Activated T-helper 1 cell treated with Interleukin-2 at 50 U/mL for 16 hours (primary cell): ENCODE data around the gene ENOSF1.
"Not testable (repeated sequence)": the region's sequence is repeated elsewhere in the genome, so short reads cannot be mapped to it uniquely, and the experiment has no call there.

Experiments
- DNase-seq: peaks from one replicate; pipeline ENCODE4 v3.0.0-alpha.2; 2020; ENCODE audit warnings: low read depth

The ENOSF1 gene

GRCh38 chr18:706405-706804 is 6.0 kb downstream of the ENOSF1 start:
- no peak for DNase-seq

GRCh38 chr18:703213-703967 is 9.0 kb downstream of the ENOSF1 start:
- DNase-seq, result no peak

- DNase-seq, result no peak
Observed at GRCh38 chr18:697800-698199, 14.6 kb downstream of the ENOSF1 start.

GRCh38 chr18:697012-697411 is 15.4 kb downstream of the ENOSF1 start:
- no peak for DNase-seq

- DNase-seq, result no peak
Observed at GRCh38 chr18:693466-694187, 18.8 kb downstream of the ENOSF1 start.

GRCh38 chr18:692824-693223 is 19.6 kb downstream of the ENOSF1 start:
- DNase-seq, result no peak

GRCh38 chr18:688323-688722 is 24.1 kb downstream of the ENOSF1 start:
- DNase-seq, result no peak

- DNase-seq, result no peak
Observed at GRCh38 chr18:686339-687111, 25.9 kb downstream of the ENOSF1 start.

GRCh38 chr18:685438-685837 is 27.0 kb downstream of the ENOSF1 start:
- DNase-seq, result no peak

- DNase-seq, result no peak
Observed at GRCh38 chr18:683531-683930, 28.9 kb downstream of the ENOSF1 start.

- DNase-seq, result no peak
Observed at GRCh38 chr18:682833-683232, 29.6 kb downstream of the ENOSF1 start.

- DNase-seq, result not testable (repeated sequence)
Observed at GRCh38 chr18:682416-682815, 30.0 kb downstream of the ENOSF1 start.

- DNase-seq, result no peak
Observed at GRCh38 chr18:681985-682384, 30.4 kb downstream of the ENOSF1 start.

GRCh38 chr18:680392-680791 is 32.0 kb downstream of the ENOSF1 start:
- DNase-seq, result no peak

- DNase-seq, result no peak
Observed at GRCh38 chr18:679516-679915, 32.9 kb downstream of the ENOSF1 start.

- no peak for DNase-seq
Observed at GRCh38 chr18:678482-679182, 33.8 kb downstream of the ENOSF1 start.

GRCh38 chr18:677951-678381 is 34.5 kb downstream of the ENOSF1 start:
- DNase-seq, result no peak

- DNase-seq, result no peak
Observed at GRCh38 chr18:677145-677544, 35.3 kb downstream of the ENOSF1 start.

GRCh38 chr18:676736-677135 is 35.7 kb downstream of the ENOSF1 start:
- no peak for DNase-seq

GRCh38 chr18:676069-676468 is 36.4 kb downstream of the ENOSF1 start:
- DNase-seq, result no peak

- DNase-seq, result no peak
Observed at GRCh38 chr18:675307-675706, 37.1 kb downstream of the ENOSF1 start.

- no peak for DNase-seq
Observed at GRCh38 chr18:673769-674168, 38.7 kb downstream of the ENOSF1 start.
